8988T (cell line): Measurements from ENCODE around the gene SERINC1.

Experiments used
- DNase-seq: peaks from one replicate; pipeline ENCODE4 v3.0.0; 2011

Gene SERINC1

GRCh38 chr6:122431780-122432179 is 39.8 kb downstream of the SERINC1 start:
- DNase-seq, result no peak

- DNase-seq, result no peak
These were observed 42.3 kb downstream of the SERINC1 start for GRCh38 chr6:122429323-122429722.

- no peak for DNase-seq
These were observed 42.8 kb downstream of the SERINC1 start for GRCh38 chr6:122428781-122429180.

GRCh38 chr6:122426597-122426996 is 45.0 kb downstream of the SERINC1 start:
- no peak for DNase-seq

- DNase-seq, result no peak
These were observed 47.9 kb downstream of the SERINC1 start for GRCh38 chr6:122423734-122424133.

GRCh38 chr6:122422614-122423267 is 48.9 kb downstream of the SERINC1 start:
- DNase-seq, result no peak

- DNase-seq, result no peak
These were observed 49.6 kb downstream of the SERINC1 start for GRCh38 chr6:122422003-122422402.

GRCh38 chr6:122416825-122417224 is 54.8 kb downstream of the SERINC1 start:
- DNase-seq, result no peak

- no peak for DNase-seq
These were observed 59.6 kb downstream of the SERINC1 start for GRCh38 chr6:122412001-122412400.

- DNase-seq, result no peak
These were observed 62.7 kb downstream of the SERINC1 start for GRCh38 chr6:122408702-122409458.

GRCh38 chr6:122408240-122408639 is 63.4 kb downstream of the SERINC1 start:
- no peak for DNase-seq

- DNase-seq, result no peak
These were observed 63.9 kb downstream of the SERINC1 start for GRCh38 chr6:122407712-122408111.

GRCh38 chr6:122406187-122406586 is 65.4 kb downstream of the SERINC1 start:
- no peak for DNase-seq

GRCh38 chr6:122405417-122405816 is 66.2 kb downstream of the SERINC1 start:
- DNase-seq, result no peak

- no peak for DNase-seq
These were observed 67.2 kb downstream of the SERINC1 start for GRCh38 chr6:122404444-122404843.

GRCh38 chr6:122401104-122401503 is 70.5 kb downstream of the SERINC1 start:
- no peak for DNase-seq

GRCh38 chr6:122400462-122401089 is 71.0 kb downstream of the SERINC1 start:
- DNase-seq, result no peak

- DNase-seq, result no peak
These were observed 71.5 kb downstream of the SERINC1 start for GRCh38 chr6:122400121-122400450.

- DNase-seq, result peak; percentile 80
These were observed 72.1 kb downstream of the SERINC1 start, which contains the start of gene HSF2 for GRCh38 chr6:122399348-122400120. Gene HSF2 (plus strand): TSS chr6:122399652. CDS start chr6:122399738, 86 bp downstream.

GRCh38 chr6:122399055-122399347 is 72.6 kb downstream of the SERINC1 start:
- no peak for DNase-seq

- no peak for DNase-seq
These were observed 77.6 kb downstream of the SERINC1 start for GRCh38 chr6:122394016-122394415.

GRCh38 chr6:122393351-122393896 is 78.2 kb downstream of the SERINC1 start:
- no peak for DNase-seq
